ENCODE results near the gene ATF7.

GRCh38 chr12:53563452-53564028 lies 62.6 kb downstream of the ATF7 start:
- no peak for TF ChIP-seq CTCF (IDR thresholded peaks at IDR 0.05; ENCODE audit: low read length)
- no peak for TF ChIP-seq EZH2 (IDR thresholded peaks at IDR 0.05; ENCODE audit: borderline replicate concordance, low read length)
